ENCODE data around the gene COA1.
"Not testable (repeated sequence)": the region's sequence is repeated elsewhere in the genome, so short reads cannot be mapped to it uniquely, and the experiment has no call there.

The COA1 gene

DNA sequence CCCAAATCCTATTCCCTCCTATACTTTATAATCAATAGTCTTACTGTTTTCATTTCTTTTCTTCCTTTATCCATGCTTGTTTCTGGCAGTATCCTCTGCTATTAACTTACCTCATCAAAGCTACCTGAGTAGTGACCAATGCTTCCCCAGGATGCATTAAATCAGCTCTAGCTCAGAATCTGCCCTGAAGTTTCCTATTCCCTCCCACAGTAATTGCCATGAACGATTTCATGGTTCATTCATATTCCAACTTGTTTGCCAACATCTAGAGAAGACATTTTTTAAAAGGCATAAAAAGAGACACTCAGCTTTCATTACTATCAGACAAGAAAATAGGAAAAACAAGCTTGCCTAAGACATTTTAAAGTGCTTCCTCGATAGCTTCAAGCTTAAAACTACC lies 42.3 kb downstream of the COA1 start:
- DNase-seq: no peak

DNA sequence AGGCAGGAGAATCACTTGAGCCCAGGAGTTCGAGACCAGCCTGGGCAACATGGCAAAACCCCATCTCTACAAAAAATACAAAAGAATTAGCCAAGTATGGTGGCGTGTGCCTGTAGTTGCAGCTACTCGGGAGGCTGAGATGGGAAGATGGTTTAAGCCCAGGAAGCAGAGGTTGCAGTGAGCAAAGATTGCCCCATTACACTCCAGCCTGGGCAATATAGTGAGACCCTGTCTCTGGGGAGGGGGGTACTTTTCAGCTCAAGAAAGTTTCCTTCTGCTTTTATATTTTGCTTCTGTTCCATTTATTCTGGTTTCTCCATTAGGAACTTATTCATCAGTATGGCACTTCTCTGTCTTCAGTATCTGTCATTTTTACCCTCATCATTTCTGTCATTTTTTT lies 48.6 kb downstream of the COA1 start:
- DNase-seq: no peak

DNA sequence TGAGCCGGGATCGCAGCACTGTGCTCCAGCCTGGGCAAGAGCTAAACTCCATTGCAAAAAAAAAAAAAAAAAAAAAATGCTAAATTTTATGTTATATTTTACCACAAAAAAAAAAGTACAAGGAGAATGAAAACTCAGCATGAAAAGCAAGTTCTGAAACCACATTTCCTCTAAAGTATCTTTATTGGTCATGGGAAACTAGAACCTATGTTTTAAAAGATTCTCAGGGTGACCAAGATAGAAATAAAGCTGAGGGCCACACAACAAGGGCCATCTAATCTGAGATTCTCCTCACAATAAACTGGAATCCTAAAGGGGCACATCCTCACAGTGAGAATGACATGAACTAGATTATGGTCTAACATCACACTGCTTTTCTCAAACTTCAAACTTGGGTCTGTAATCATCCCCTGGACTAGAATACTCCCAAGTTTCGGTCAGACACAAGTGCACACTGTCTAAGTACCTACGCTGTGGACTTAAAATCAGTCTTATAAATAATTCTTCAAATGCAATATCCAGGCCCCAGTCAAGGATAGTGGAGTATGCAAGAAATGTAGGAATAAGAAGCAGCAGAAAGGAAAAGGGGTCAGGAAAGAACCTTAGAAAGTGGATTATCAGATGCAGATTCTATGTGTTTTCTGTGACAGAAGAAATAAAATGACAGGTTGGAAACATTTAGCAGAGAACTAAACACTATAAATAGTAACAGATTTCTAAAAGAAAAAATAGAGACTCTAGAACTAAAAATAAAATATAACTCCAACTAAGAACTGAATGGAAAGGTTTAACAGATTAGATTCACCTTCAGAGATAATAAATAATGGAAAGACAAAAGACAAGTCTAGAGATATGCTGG lies 49.9 kb downstream of the COA1 start:
- DNase-seq: no peak

DNA sequence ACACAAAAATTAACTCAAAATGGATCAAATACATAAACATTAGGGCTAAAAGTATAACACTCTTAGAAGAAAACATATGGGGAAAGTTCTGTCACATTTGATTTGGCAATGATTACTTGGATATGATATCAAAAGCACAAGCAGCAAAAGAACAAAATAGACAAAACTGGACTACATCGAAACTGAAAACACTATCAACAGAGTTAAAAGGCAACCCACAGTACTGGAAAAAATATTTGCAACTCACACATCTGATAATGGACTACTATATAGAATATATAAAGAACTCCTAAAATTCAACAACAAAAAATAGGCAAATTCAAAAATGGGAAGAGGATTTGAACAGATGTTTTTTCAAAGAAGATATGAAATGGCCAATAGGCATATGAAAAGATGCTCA lies 51.0 kb downstream of the COA1 start:
- no peak for DNase-seq

DNA sequence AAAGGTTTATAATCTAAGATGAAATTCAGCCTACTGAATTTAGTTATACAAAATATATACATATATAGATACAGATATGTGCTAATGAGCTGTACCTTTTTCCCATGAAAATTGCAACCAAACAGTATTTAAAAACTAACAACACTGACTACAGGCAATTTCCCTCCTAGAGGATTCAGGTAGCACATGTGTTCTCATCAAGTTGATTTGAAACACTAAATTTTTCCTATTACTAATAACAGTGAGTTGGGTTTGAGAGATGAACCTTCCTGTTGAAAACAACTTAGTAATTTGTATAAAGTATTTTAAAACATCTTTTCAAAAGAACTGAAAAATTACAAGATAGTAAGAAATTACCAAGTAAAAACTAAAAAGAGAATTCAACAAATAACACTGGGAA lies 51.5 kb downstream of the COA1 start:
- DNase-seq: no peak

DNA sequence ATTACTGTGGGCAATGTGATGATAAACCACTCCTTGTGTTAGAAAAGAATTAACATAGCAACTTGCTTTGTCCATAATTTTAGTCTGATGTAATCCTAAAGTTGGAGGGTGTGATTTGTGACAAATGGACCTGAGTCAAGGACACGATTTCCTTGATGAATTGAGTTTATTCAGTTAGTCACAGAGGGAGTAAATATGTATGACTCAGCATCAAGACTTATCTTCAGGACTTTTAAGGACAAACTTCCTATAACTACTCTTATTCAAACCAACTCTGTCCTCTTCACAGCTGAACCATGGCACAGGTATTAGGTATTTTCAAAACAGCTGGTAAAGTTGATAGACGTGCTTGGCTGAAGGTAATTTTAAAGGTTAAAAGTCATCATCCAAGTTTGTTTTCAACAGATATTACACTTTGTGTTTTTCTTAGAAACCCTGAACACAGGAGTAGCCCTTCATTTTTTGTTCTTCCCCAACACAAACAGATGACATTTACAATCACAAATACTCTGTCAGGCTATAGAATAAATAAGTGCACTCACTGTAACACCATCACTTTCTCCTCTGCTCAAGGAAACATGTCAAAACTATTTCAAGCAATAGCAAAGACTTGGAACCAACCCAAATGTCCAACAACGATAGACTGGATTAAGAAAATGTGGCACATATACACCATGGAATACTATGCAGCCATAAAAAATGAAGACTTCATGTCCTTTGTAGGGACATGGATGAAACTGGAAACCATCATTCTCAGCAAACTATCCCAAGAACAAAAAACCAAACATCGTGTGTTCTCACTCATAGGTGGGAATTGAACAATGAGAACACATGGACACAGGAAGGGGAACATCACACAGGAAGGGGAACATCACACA lies 54.5 kb downstream of the COA1 start:
- no peak for DNase-seq

DNA sequence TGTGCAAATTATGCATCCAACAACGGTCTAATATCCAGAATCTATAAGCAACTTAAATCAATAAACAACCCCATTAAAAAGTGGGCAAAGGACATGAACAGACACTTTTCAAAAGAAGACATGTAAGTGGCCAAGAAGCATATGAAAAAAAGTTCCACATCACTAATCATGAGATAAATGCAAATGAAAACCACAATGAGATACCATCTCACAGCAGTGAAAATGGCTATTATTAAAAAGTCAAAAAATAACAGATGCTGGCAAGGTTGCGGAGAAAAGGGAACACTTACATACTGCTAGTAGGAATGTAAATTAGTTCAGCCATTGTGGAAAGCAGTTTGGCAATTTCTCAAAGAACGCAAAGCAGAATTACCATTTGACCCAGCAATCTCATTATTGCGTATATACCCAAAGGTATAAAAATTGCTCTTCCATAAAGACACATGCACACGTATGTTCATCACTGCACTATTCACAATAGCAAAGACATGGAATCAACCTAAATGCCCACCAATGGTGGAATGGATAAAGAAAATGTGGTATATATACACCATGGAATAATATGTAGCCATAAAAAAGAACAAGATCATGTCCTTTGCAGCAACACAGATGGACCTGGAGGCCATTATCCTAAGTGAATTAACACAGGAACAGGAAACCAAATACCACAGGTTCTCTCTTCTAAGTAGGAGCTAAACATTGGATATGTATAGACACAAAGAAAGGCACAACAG lies 55.9 kb downstream of the COA1 start:
- not testable (repeated sequence) for DNase-seq

DNA sequence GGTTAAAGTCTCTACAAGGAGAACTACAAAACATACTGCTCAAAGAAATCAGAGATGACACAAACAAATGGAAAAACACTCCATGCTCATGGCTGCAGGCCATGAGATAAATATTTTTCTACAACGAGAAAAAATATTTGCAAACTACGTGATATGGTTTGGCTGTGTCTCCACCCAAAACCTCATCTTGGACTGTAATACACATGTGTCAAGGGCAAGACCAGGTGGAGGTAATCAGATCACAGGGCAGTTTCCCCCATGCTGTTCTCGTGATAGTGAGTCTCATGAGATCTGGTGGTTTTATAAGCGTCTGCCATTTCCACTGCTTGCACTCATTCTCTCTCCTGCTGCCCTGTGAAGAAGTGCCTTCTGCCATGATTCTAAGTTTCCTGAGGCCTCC lies 57.8 kb downstream of the COA1 start:
- no peak for DNase-seq

DNA sequence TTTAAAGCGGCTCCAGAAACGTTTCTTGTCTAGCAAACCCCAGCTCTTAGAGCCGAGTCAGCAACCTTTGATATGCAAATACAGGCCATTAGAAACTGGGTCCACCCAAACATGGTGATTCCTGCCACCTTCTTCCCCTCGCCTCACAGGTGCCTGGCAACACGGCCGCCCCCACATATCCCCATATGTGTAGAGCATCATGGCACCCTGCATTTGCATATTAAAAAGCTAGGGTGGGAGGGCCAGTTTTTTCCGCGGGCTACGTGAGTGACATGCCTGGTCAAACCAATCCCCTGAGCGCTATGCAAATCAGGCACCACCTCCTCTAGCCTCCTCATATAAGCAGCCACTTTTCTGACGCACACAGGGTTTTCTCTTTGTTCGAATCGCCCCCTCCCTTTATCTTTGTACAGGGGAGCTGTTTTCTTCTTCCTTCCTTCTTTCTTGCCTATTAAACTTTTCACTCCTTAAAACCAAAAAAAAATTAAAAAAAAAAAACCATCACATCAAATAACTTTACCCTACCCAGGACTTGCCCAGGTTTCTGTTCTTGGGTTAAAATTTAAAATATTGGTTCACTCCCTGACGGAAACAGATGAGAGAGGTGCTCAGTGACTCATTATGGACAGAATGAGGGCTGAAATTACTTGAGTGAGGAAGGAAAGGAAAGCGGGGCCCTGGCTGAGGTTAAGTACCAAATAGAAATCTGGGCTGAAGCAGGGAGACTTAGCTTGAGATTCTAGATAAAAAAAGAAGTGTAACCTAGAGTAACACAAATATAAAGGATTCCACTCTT lies 59.8 kb downstream of the COA1 start:
- no peak for DNase-seq

DNA sequence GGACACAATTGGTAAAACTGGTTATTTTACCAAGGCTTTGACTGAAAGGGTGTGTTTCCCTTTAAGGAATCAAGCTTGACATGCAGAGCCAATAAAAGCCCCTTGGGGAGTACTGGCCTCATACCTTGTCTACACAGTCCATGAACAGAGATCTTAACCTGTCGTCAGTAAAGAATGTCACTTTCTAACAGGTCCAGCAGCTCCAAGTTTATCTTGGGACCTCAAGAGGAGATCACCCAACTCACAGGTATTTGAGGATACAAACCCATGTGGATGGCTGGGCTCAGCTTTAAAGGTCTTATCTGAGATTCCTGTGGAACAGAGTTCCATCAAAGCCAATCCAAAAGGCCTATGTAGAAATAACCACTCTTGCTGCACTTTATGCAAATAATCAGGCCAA lies 61.3 kb downstream of the COA1 start:
- DNase-seq: no peak

DNA sequence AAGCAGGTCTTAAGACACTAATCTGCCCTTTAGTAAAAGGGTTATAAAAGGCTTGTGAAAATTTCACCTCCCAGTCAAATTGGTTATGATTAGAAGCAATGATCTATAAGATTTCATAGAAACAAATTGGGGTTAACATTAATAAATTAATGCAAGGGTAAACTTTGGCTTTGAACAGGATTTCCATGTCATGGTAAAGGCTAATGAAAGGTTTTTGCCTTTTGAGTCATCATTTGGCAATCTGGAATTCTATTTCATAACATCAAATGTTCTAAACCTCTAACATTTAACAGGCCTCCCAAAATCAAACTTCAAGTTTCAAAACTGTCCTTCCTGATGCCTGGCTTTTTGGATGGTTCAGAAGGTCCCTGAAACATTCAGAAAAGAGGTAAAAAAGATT lies 62.4 kb downstream of the COA1 start:
- no peak for DNase-seq

DNA sequence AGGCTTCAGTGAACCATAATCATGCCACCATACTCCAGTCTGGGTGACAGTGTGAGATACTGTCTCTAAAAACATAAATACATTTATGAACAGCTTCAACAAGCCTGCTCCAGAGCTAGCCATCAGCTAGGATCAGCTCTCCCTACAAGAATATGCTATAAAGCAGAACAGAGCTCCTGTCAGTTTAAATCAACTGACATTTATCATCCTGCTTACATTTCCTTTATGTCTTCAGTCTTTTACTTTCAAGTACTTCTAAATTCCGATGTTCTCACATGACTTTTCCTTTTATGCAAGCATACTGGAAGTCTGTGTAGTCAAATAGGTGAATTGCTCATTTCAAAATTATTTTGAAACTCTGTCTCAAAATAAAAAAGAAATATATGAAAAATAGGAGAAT lies 64.6 kb downstream of the COA1 start:
- no peak for DNase-seq

DNA sequence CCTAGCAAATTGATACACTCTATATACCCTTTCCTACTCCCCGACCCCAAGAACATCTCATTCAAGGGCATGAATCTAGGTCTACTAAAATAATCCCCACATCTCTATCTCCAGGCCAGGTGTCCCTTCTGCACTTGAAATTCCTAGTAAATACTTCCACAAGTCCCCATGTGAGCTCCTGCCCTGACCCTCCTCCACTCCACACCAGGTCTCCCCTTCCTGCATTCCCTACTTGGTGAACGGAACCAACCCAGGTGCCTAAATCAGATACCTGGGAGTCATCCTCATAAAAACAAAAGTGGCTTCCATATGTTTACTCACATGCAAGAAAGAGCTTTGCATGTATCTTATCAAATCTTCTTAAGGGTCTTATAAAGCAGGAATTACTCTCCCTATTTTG lies 69.2 kb downstream of the COA1 start:
- no peak for DNase-seq

DNA sequence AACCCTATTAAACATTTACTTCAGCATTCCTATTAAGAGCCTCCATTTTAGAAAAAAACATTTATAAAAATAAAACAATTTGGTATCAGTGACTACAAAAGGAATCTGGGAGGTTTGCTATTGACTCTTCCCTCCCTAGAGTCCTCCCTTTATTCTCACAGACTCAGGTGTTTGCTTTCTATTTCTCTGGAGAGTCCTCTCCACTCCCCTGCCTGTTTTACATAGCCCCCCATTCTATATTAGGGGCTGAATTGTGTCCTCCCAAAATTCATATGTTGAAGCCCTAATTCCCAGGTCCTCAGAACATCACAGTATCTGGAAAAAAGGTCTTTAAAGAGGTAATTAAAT lies 69.8 kb downstream of the COA1 start:
- DNase-seq: no peak

DNA sequence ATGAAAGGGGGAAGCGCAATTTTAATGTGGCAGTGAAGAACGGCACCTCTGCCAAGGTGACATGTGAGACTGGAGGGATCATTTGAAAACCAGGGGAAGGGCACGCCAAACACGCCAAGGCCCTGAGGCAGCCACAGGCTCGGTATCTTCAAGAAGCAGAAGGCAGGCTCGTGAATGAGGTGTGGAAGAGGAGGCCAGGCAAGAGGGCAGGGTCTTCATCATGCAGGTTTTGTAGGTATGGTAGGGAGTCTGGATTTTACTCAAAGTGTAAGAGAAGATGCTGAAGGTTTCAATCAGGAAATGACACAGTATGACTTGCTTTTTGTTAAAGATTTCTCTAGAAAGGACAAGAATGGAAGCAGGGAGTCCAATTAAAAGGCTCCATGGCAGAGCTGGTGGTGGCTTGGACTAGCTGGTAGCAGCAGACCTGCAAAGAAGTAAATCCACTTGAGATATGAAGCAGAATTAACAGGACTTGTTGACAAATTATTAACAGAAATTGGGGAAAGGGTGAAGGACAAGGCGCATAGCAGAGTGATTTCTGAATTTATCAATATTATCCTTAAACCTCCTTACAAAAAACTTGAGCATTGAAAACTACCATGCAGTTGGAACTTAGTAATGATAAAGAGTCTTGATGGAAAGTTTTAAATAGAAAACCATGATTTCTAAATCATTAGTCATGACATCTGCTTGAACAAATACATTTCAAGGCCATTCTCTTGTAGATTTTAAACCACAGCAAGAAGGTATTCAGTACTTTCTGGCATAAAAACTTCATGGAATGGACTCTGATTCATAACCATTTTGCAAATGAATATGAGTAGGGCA lies 70.4 kb downstream of the COA1 start:
- no peak for DNase-seq

DNA sequence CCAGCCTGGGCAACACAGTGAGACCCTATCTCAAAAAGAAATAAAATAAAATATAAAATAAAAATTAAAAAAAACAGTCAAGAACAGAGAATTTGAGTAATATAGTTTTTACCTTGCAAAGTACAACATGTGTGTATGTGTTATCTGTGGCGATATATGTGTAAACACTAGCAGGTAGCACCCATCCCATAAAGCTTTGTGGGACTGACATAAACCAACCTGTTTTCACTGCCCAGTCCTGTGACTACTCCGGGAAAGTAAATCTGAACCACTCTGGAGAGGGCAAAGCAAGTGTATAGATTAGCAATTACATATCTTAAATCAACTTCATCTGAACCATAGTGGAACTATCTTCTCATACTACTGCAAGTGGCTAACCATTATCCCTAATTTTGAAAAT lies 72.3 kb downstream of the COA1 start:
- no peak for DNase-seq

DNA sequence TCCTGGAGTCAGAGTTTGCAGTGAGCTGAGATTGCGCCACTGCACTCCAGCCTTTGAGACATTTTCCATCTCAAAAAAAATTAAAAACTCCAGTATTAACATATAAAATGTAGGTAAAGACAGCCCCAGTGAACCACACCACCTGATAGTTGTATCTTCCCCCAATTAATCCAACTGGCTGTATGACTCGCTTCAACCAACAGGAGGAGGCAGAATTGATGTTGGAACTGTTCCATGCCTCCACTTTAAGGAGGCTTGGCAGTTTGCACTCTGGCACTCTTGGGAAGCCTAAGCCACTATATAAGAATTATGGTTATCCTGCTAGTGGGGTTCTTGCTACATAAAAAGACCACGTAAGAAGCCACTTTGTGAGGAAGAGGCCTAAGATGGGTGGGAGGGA lies 73.7 kb downstream of the COA1 start:
- no peak for DNase-seq

DNA sequence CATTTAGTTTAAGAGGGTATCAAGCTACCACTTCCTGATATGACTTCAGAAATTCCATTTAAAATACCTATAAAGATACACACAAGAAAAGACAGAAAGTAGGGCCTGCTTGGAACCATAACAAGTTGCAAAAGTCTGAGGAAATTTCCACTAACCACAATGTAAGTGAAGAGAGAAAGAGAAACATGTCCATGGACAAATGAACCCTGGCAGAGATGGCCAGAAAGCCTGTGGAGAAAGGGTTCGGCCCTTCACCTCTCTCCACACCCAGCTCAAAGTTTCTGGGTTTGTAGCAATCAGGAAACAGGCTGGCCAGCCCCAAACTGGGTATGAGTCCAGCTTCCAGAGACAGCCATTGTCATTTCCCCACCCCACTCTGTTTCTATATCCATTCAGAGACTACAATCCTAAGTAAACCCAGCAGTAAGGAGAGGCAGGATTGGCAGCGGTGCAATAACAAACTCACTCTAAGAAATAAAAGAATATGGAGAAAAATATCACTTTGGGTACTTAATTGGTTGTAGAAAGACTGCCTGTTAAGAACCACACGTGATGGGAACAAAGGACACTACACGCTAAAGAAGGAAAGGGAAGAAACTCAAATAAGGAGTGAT lies 75.3 kb downstream of the COA1 start:
- no peak for DNase-seq

DNA sequence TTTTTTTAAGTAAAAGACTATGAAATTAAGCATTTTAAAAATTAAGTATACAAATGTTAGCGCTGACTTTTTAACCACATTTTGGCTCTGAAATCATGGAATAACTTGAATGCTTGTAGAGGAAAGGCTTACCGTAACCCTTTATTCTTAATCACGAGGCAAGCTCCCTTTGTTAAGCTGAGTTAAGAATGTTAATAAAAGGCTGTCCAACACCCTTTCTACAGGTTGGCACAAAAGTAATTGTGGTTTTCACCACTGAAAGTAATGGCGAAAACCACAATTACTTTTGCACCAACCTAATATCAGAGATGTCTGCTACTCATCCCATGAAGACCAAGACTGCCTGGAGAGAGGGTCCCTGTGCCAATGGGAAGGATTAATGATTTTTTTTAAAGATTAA lies 75.9 kb downstream of the COA1 start:
- DNase-seq: no peak

DNA sequence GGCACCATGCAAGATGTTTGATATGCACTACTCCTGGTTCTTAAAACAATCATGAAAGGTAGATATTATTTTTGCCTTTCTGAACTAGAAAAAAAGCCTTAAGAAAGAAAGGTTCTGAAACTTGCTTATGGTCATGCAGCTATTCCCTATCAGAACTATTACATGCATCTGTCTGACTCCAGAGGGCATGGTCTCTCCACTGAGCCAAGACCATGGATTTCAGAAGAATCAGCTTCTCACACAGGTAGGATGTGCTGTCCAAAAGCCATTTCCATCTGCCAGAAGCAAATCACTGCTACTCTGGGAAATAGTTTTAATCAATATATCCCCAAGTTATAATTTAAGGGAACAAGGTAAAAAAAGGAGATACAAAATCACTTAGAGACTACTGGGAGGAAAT lies 77.0 kb downstream of the COA1 start:
- DNase-seq: no peak

DNA sequence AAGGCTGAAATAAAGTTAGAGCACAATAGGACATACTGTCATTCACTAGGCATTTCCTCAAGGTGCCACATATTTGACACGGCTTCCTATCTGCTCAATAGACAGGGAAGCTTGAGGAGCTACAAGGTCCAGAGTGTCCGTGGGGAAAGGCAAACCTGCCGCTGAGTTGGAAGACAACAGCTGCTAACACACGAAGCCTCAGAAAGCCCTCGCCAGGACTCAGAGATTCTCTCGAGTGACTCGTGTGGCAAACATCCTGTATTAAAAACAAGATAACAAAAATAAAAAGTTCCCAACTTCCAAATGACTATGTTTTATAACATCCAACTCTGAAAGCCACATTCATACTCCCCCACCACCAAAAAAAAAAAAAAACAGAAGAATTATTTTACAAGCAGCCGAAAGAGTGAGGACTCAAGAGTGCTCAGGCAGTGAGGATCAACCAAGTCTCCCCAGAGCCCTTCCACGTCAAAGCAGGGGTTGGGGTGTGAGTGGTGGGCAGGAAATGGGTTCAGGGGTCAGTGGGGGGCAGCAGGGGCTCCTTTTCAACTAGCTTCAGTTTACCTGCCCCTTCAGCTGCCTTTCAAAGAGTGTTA lies 78.8 kb downstream of the COA1 start:
- no peak for DNase-seq

All from MV-4-11 (cell line).